Sigmoid colon (tissue), 3 donors: ENCODE measurements around the gene TMEM40.

Experiments used
- POLR2A ChIP-seq, 2 donors: fragments of 450-650 bp; IDR thresholded peaks; one replicate each; pipeline ENCODE4 v1.6.1; 2016; ENCODE audit warnings: antibody characterized with exemption in 2 of 2, mild to moderate bottlenecking in 2 of 2, moderate library complexity in 2 of 2
- TF ChIP-seq, protein P1 (sequence below), 4 experiments: fragments of 450-650 bp in 3 of 4; fragments of 200-600 bp in 1 of 4; IDR thresholded peaks; one replicate each; pipeline ENCODE4 v1.5.1; 2016 to 2019; ENCODE audit warnings: antibody characterized with exemption in 4 of 4, mild to moderate bottlenecking in 3 of 4, moderate library complexity in 2 of 4

DNA sequence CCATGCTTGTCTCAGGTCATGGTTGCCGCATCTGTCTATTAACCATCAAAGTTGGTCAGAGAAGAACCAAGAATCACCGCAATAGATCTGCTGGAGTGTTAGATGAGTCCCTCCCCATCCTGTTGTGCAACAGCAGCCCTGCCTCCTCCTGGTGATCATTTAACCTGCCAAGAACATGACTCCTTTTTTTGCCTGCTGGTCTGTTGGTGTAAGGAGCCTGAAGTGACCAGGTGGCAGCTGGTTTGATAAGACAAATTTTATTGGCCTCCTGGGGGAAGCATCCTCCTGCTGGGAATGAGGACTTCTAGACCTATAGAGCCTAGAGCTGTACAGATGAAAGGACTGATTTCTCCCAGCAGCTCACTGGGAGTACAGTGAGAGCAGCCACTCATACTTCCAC, 51.6 kb downstream of the TMEM40 start:
- TF ChIP-seq, protein P1, sequence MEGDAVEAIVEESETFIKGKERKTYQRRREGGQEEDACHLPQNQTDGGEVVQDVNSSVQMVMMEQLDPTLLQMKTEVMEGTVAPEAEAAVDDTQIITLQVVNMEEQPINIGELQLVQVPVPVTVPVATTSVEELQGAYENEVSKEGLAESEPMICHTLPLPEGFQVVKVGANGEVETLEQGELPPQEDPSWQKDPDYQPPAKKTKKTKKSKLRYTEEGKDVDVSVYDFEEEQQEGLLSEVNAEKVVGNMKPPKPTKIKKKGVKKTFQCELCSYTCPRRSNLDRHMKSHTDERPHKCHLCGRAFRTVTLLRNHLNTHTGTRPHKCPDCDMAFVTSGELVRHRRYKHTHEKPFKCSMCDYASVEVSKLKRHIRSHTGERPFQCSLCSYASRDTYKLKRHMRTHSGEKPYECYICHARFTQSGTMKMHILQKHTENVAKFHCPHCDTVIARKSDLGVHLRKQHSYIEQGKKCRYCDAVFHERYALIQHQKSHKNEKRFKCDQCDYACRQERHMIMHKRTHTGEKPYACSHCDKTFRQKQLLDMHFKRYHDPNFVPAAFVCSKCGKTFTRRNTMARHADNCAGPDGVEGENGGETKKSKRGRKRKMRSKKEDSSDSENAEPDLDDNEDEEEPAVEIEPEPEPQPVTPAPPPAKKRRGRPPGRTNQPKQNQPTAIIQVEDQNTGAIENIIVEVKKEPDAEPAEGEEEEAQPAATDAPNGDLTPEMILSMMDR (IDR thresholded peaks at IDR 0.05), result no peak
- no peak for TF ChIP-seq POLR2A (IDR thresholded peaks at IDR 0.05)
